ENCODE measurements around the gene CCNK. TPM values are rescaled to one million over a fixed set of nuclear protein-coding genes. Genes with fewer than 3 reads are reported as not detected.

The CCNK gene
- total RNA-seq, 1 experiment from 2014 or later: 80.1 TPM

GRCh38 chr14:99479160-99479905 lies 1.9 kb upstream of the CCNK start:
- Mint-ChIP-seq H3K36me3 (ENCODE audit: insufficient read depth in 1 of 3, low read depth in 3 of 3) (no peaks in the 10 kb centered on the region), H3K27me3 (ENCODE audit: low read depth) (no peaks in the 10 kb centered on the region), H3K4me1 (peaks cover 26 to 34% of the 10 kb centered on the region in 2 experiments), H3K27ac (no peak overlapping the region), H3K9me3 (no peaks in the 10 kb centered on the region), H3K4me3 (peak overlapping the region; percentile 91 to 94)
- Histone ChIP-seq H3K27ac (ENCODE audit: insufficient read length, low read depth, low read length) (no peak overlapping the region), H2BK5ac (ENCODE audit: insufficient read length, low read length) (no peak overlapping the region), H2BK20ac (ENCODE audit: low read depth, low read length, poor library complexity, severe bottlenecking) (no peak overlapping the region), H3K79me2 (ENCODE audit: insufficient read depth, low read length) (peaks cover 53% of the 10 kb centered on the region; the same call in 1 of the 2 replicates), H3K79me1 (ENCODE audit: insufficient read depth, low read depth, low read length, poor library complexity, severe bottlenecking) (peaks cover 12% of the 10 kb centered on the region), H3K23me2 (ENCODE audit: insufficient read length, low read depth, low read length, poor library complexity, severe bottlenecking) (peaks cover 11% of the 10 kb centered on the region), H3K27me3 (ENCODE audit: insufficient read depth, low read length) (no peaks in the 10 kb centered on the region), H4K20me1 (ENCODE audit: control insufficient read depth, insufficient read depth, insufficient read length) (no peaks in the 10 kb centered on the region), H4K5ac (ENCODE audit: insufficient read length, low read depth, low read length) (no peak overlapping the region), H3K9ac (ENCODE audit: extremely low read depth, insufficient read length, low read length) (peak overlapping the region; percentile 38), H3K4ac (ENCODE audit: low read depth, low read length) (no peak overlapping the region), H2BK15ac (ENCODE audit: low read depth, low read length) (no peak overlapping the region), H2BK12ac (ENCODE audit: insufficient read length, low read depth, low read length) (no peak overlapping the region), H3K14ac (ENCODE audit: insufficient read depth, low read length) (no peak overlapping the region), H3T11ph (ENCODE audit: low read length) (no peak overlapping the region), H2AK5ac (ENCODE audit: insufficient read length, low read length) (no peak overlapping the region), H2AFZ (ENCODE audit: low read length) (no peak overlapping the region), H3K9me3 (ENCODE audit: control insufficient read depth, low read depth, low read length) (no peaks in the 10 kb centered on the region), H3K23ac (ENCODE audit: insufficient read length, low read depth, low read length) (no peak overlapping the region), H4K8ac (replicated peaks; ENCODE audit: insufficient read length, low read depth, low read length) (no peak overlapping the region), H2BK120ac (ENCODE audit: low read depth, low read length, poor library complexity, severe bottlenecking) (no peak overlapping the region), H3K18ac (ENCODE audit: insufficient read length, low read depth, low read length) (no peak overlapping the region), H4K91ac (ENCODE audit: insufficient read length, low read depth, low read length) (no peak overlapping the region), H3K56ac (ENCODE audit: insufficient read length, low read depth, low read length) (no peak overlapping the region), H3K4me2 (ENCODE audit: insufficient read depth, insufficient read length, low read length) (peak overlapping the region; percentile 65), H3K4me1 (ENCODE audit: insufficient read depth, low read length) (0 out of 2 replicates have a peak, but pooled peaks cover 2% of the 10 kb centered on the region)
- DNase-seq: no peak
- WGBS (ENCODE audit: extremely low coverage, insufficient read length, low lambda C conversion rate): no CpG with 5 or more reads among the region's 18 CpGs
- no peak for TF ChIP-seq CTCF (conservative IDR thresholded peaks at IDR 0.05)
